ENCODE measurements around the gene NCAM1. TPM values are rescaled to one million over a fixed set of nuclear protein-coding genes. Genes with fewer than 3 reads are reported as not detected.
"Not testable (repeated sequence)": the region's sequence is repeated elsewhere in the genome, so short reads cannot be mapped to it uniquely, and the experiment has no call there.

Gene NCAM1
- total RNA-seq = 87.0 TPM
- 100 to 1,000 TPM in 5 of 8 donors, 10 to 100 TPM in 3; 90.0 to 220 (median 118) TPM for polyA plus RNA-seq (ENCODE audit: insufficient read depth in 1 of 8, insufficient read length in 8 of 8, low replicate concordance in 1 of 8)
- long read RNA-seq, donor 1, partial matches to known transcripts = 8 of 11 reads
- long read RNA-seq, donor 1, other reads (novel, unspliced or antisense) = 0 of 11 reads
- long read RNA-seq, donor 2 = 0 reads
- long read RNA-seq, donor 3, partial matches to known transcripts = 51 of 58 reads
- long read RNA-seq, donor 3, other reads (novel, unspliced or antisense) = 5 of 58 reads
- long read RNA-seq, donor 4, partial matches to known transcripts = 0 of 5 reads
- long read RNA-seq, donor 4, other reads (novel, unspliced or antisense) = 0 of 5 reads
- long read RNA-seq, donor 5, transcript NCAM1-216 (3 exons, 560 nt) = major isoform, 7 of 53 reads
- long read RNA-seq, donor 5, partial matches to known transcripts = 45 of 53 reads
- long read RNA-seq, donor 5, other reads (novel, unspliced or antisense) = 0 of 53 reads
- long read RNA-seq, donor 6, transcript NCAM1-216 (3 exons, 560 nt) = major isoform, 10 of 37 reads
- long read RNA-seq, donor 6, partial matches to known transcripts = 23 of 37 reads
- long read RNA-seq, donor 6, other reads (novel, unspliced or antisense) = 0 of 37 reads
- long read RNA-seq, donor 7, transcript NCAM1-216 (3 exons, 560 nt) = major isoform, 10 of 61 reads
- long read RNA-seq, donor 7, partial matches to known transcripts = 50 of 61 reads
- long read RNA-seq, donor 7, other reads (novel, unspliced or antisense) = 0 of 61 reads
- long read RNA-seq, donor 8, partial matches to known transcripts = 5 of 9 reads
- long read RNA-seq, donor 8, other reads (novel, unspliced or antisense) = 0 of 9 reads
- long read RNA-seq, donor 9, partial matches to known transcripts = 45 of 49 reads
- long read RNA-seq, donor 9, other reads (novel, unspliced or antisense) = 0 of 49 reads
- long read RNA-seq, donor 10, transcript NCAM1-216 (3 exons, 560 nt) = major isoform, 5 of 24 reads
- long read RNA-seq, donor 10, partial matches to known transcripts = 19 of 24 reads
- long read RNA-seq, donor 10, other reads (novel, unspliced or antisense) = 0 of 24 reads
- long read RNA-seq, donor 11, transcript NCAM1-216 (3 exons, 560 nt) = major isoform, 5 of 11 reads
- long read RNA-seq, donor 11, partial matches to known transcripts = 6 of 11 reads
- long read RNA-seq, donor 11, other reads (novel, unspliced or antisense) = 0 of 11 reads

- DNase-seq = peak; percentile 97
- H3K4me3 ChIP-seq (ENCODE audit: low read length) = peak within 1 kb of the TSS; percentile 73
- no peaks in the 10 kb centered on the region for H3K9me3 ChIP-seq (replicated peaks; ENCODE audit: control insufficient read depth, low read depth, low read length)
- H3K4me1 ChIP-seq (ENCODE audit: control insufficient read depth, insufficient read depth, low read length) = peaks cover 10% of the 10 kb centered on the region
- WGBS (ENCODE audit: insufficient coverage) = 0% methylated on average over 25 of the region's 28 CpGs
- peaks cover 40% of the 10 kb centered on the region for H3K27me3 ChIP-seq (ENCODE audit: control insufficient read depth, insufficient read depth, low read length)
- H3K36me3 ChIP-seq (ENCODE audit: control insufficient read depth, insufficient read depth, low read length) = no peaks in the 10 kb centered on the region
- H3K27ac ChIP-seq (ENCODE audit: low read length) = peak within 1 kb of the TSS; percentile 55
These were observed at the start of gene NCAM1 for GRCh38 chr11:112961146-112961668. Gene NCAM1 (plus strand): TSS chr11:112961420.

DNA sequence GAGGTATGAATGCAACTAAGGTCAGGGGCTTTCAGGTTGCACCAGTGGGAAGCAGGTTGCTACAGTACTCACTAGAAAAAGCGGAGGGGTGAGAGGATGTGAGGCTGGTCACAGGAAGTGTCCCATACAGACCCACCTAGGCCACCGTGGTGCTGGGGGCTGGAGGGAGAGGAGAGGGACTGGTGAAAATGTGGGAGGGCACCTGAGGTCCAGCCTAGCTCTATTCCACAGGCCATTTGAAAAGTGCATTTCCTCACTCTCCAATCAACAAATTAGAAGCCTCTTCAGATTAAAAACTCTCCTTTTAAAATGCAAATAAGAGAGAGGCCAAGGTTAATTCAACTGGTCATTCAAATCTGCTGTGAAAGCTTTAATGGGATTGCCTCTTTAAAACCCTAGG is 38.6 kb upstream of the NCAM1 start:
- WGBS (ENCODE audit: insufficient coverage) = no CpG with 5 or more reads among the region's 2 CpGs
- no peaks in the 10 kb centered on the region for H3K4me1 ChIP-seq (ENCODE audit: control insufficient read depth, insufficient read depth, low read length)
- DNase-seq = no peak

DNA sequence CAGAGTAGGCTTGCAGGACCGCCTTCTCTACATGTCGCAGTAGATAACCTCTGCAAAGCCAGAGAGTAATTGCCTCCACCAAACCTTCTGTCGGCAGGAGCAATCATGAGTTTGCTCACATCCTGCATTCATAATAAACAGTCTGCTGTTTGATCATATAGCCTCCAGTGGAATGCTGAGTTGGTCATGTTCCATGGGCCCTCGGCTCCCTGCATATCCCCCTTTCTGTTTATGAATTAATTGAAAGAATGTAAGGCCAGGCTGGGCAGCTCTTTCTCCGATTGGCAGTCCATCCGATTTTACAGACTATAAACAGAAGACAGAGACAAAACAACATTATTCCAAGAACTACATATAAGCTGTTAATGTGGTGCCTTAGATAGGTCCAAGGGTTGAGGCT is 36.4 kb upstream of the NCAM1 start:
- not testable (repeated sequence) for DNase-seq; H3K27ac ChIP-seq (ENCODE audit: low read length); H3K9me3 ChIP-seq (replicated peaks; ENCODE audit: control insufficient read depth, low read depth, low read length); H3K27me3 ChIP-seq (ENCODE audit: control insufficient read depth, insufficient read depth, low read length); H3K4me1 ChIP-seq (ENCODE audit: control insufficient read depth, insufficient read depth, low read length); H3K4me3 ChIP-seq (ENCODE audit: low read length); H3K36me3 ChIP-seq (ENCODE audit: control insufficient read depth, insufficient read depth, low read length)
- 75% methylated on average over 2 of the region's 6 CpGs for WGBS (ENCODE audit: insufficient coverage)

More for the DNA sequence above, 38.6 kb upstream of the NCAM1 start:
- Histone ChIP-seq H3K36me3 (ENCODE audit: control insufficient read depth, insufficient read depth, low read length) (no peaks in the 10 kb centered on the region), H3K4me3 (ENCODE audit: low read length) (no peak overlapping the region), H3K27me3 (ENCODE audit: control insufficient read depth, insufficient read depth, low read length) (peaks cover 2% of the 10 kb centered on the region), H3K9me3 (replicated peaks; ENCODE audit: control insufficient read depth, low read depth, low read length) (no peaks in the 10 kb centered on the region), H3K27ac (ENCODE audit: low read length) (no peak overlapping the region)

DNA sequence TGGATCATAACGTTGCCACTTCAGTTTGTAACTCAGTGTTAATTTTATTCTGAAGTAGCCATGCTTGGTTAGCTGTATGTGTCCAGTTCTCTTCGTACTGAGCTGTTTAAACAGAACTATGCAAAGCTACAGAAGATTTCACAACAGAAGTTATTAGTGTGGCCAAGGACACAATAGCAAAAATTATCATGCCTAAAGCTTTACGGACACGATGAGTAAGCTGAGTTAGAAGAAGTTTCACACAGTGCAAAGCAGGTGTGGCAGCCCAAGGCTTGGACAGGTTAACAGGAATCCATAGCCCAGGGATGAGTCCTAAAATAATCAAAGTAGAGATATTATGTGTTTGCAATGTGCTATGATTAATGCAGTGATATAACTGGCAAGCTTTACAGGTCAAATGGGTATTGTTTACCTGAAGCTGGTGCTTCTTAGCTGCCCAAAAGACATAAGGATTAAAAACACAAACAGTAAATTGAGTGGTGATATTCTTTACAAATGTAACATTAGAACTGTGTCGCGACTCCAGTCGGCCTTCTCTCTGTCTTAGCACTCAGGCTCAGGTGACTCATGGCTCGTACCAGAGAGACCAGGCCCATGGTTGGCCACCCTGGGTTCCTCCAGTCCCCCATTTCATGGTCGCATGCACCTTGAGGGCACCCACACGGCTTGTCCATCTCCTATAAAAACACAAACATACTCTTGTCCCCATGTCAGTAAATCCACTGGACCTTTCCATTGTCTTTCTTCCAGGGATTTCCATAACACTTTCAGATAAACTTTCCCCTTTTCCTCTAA is 35.5 kb upstream of the NCAM1 start:
- H3K9me3 ChIP-seq (replicated peaks; ENCODE audit: control insufficient read depth, low read depth, low read length) = no peaks in the 10 kb centered on the region
- WGBS (ENCODE audit: insufficient coverage) = 86% methylated on average over 9 of the region's 10 CpGs
- H3K27me3 ChIP-seq (ENCODE audit: control insufficient read depth, insufficient read depth, low read length) = no peaks in the 10 kb centered on the region
- no peak for DNase-seq
- H3K36me3 ChIP-seq (ENCODE audit: control insufficient read depth, insufficient read depth, low read length) = no peaks in the 10 kb centered on the region
- H3K4me3 ChIP-seq (ENCODE audit: low read length) = no peak overlapping the region
- H3K27ac ChIP-seq (ENCODE audit: low read length) = no peak overlapping the region
- H3K4me1 ChIP-seq (ENCODE audit: control insufficient read depth, insufficient read depth, low read length) = no peaks in the 10 kb centered on the region

GRCh38 chr11:112928136-112928535 is 33.1 kb upstream of the NCAM1 start:
- no peak for DNase-seq
- no peak overlapping the region for H3K4me3 ChIP-seq (ENCODE audit: low read length)
- no peaks in the 10 kb centered on the region for H3K4me1 ChIP-seq (ENCODE audit: control insufficient read depth, insufficient read depth, low read length)
- 36% methylated on average over 3 of the region's 3 CpGs for WGBS (ENCODE audit: insufficient coverage)
- no peaks in the 10 kb centered on the region for H3K27me3 ChIP-seq (ENCODE audit: control insufficient read depth, insufficient read depth, low read length)
- no peaks in the 10 kb centered on the region for H3K9me3 ChIP-seq (replicated peaks; ENCODE audit: control insufficient read depth, low read depth, low read length)
- H3K27ac ChIP-seq (ENCODE audit: low read length) = no peak overlapping the region
- H3K36me3 ChIP-seq (ENCODE audit: control insufficient read depth, insufficient read depth, low read length) = no peaks in the 10 kb centered on the region

- H3K4me1 ChIP-seq (ENCODE audit: control insufficient read depth, insufficient read depth, low read length) = no peaks in the 10 kb centered on the region
- H3K4me3 ChIP-seq (ENCODE audit: low read length) = no peak overlapping the region
- DNase-seq = no peak
- peaks cover 2% of the 10 kb centered on the region for H3K27me3 ChIP-seq (ENCODE audit: control insufficient read depth, insufficient read depth, low read length)
- no peak overlapping the region for H3K27ac ChIP-seq (ENCODE audit: low read length)
- WGBS (ENCODE audit: insufficient coverage) = 89% methylated on average over 3 of the region's 4 CpGs
- no peaks in the 10 kb centered on the region for H3K9me3 ChIP-seq (replicated peaks; ENCODE audit: control insufficient read depth, low read depth, low read length)
- H3K36me3 ChIP-seq (ENCODE audit: control insufficient read depth, insufficient read depth, low read length) = no peaks in the 10 kb centered on the region
These were observed 31.8 kb upstream of the NCAM1 start for GRCh38 chr11:112929432-112929831.

- Histone ChIP-seq H3K27ac (ENCODE audit: low read length) (no peak overlapping the region), H3K9me3 (replicated peaks; ENCODE audit: control insufficient read depth, low read depth, low read length) (no peaks in the 10 kb centered on the region), H3K4me1 (ENCODE audit: control insufficient read depth, insufficient read depth, low read length) (no peaks in the 10 kb centered on the region), H3K36me3 (ENCODE audit: control insufficient read depth, insufficient read depth, low read length) (no peaks in the 10 kb centered on the region), H3K4me3 (ENCODE audit: low read length) (no peak overlapping the region), H3K27me3 (ENCODE audit: control insufficient read depth, insufficient read depth, low read length) (peaks cover 2% of the 10 kb centered on the region)
- 83% methylated on average over 1 of the region's 4 CpGs for WGBS (ENCODE audit: insufficient coverage)
- DNase-seq = peak; percentile 10
These were observed 29.5 kb upstream of the NCAM1 start for GRCh38 chr11:112931703-112932102.

DNA sequence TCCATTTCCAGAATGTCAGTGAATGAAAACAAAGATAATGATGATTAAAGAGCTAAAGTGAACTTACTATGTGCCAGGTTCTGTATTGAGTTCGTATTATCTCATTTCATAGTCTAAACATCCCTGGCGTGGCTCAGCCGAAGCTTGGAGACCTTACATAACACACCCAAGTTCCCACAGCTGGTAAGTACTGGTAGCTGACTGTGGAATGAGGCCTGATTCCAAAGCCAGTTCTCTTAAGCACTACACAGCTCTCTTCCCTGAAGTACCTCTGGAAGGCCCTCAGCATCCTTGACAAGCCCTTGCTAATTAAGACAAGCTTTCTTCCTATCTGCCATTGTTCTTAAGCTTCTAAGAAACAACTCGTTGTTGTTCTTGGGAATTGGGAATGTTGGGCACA is 28.6 kb upstream of the NCAM1 start:
- no peak overlapping the region for H3K27ac ChIP-seq (ENCODE audit: low read length)
- peaks cover 2% of the 10 kb centered on the region for H3K27me3 ChIP-seq (ENCODE audit: control insufficient read depth, insufficient read depth, low read length)
- H3K9me3 ChIP-seq (replicated peaks; ENCODE audit: control insufficient read depth, low read depth, low read length) = no peaks in the 10 kb centered on the region
- no peak for DNase-seq
- WGBS (ENCODE audit: insufficient coverage) = no CpG with 5 or more reads among the region's 4 CpGs
- no peak overlapping the region for H3K4me3 ChIP-seq (ENCODE audit: low read length)
- no peaks in the 10 kb centered on the region for H3K4me1 ChIP-seq (ENCODE audit: control insufficient read depth, insufficient read depth, low read length)
- no peaks in the 10 kb centered on the region for H3K36me3 ChIP-seq (ENCODE audit: control insufficient read depth, insufficient read depth, low read length)

GRCh38 chr11:112933970-112934369 is 27.2 kb upstream of the NCAM1 start:
- Histone ChIP-seq H3K9me3 (replicated peaks; ENCODE audit: control insufficient read depth, low read depth, low read length) (no peaks in the 10 kb centered on the region), H3K4me3 (ENCODE audit: low read length) (no peak overlapping the region), H3K27me3 (ENCODE audit: control insufficient read depth, insufficient read depth, low read length) (peaks cover 2% of the 10 kb centered on the region), H3K36me3 (ENCODE audit: control insufficient read depth, insufficient read depth, low read length) (no peaks in the 10 kb centered on the region), H3K27ac (ENCODE audit: low read length) (no peak overlapping the region), H3K4me1 (ENCODE audit: control insufficient read depth, insufficient read depth, low read length) (no peaks in the 10 kb centered on the region)
- no peak for DNase-seq
- WGBS (ENCODE audit: insufficient coverage) = 68% methylated on average over 2 of the region's 3 CpGs
